DOHH2 (cell line): ENCODE data around the gene KRTAP21-3.

Source experiments
- EZH2phosphoT487 ChIP-seq: fragments of 200-600 bp; sonication (generic); IDR thresholded peaks from 2 replicates; pipeline ENCODE4 v1.6.1; 2017; ENCODE audit warnings: borderline replicate concordance, mild to moderate bottlenecking, antibody characterized with exemption, low read length, moderate library complexity, mixed read lengths
- TF ChIP-seq, protein P1 (sequence below): fragments of 200-600 bp; sonication (generic); IDR thresholded peaks from one replicate; pipeline ENCODE4 v1.5.1; 2014; ENCODE audit warnings: antibody characterized with exemption, mild to moderate bottlenecking, low read depth, low read length; ENCODE audit not compliant: poor library complexity, severe bottlenecking

DNA sequence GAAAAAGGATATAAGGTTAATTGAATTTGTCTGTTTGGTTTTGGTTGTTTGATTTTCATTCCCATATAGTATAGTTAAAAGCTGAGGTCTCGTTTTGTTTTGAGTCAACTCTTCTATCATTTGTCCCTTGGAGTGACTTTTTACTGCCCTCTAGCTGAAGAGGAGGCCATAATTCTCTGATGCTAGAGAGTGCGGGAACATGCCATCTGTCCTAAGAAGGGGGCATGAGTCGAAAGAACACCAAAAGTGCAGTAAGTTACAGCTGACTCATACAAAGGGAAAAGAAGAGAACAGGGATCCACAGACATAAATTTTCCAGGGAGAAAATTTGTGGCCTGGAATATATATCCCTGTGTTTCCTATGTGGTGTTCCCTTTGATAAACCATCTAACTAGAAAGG lies 4.1 kb downstream of the KRTAP21-3 start:
- TF ChIP-seq, protein P1, sequence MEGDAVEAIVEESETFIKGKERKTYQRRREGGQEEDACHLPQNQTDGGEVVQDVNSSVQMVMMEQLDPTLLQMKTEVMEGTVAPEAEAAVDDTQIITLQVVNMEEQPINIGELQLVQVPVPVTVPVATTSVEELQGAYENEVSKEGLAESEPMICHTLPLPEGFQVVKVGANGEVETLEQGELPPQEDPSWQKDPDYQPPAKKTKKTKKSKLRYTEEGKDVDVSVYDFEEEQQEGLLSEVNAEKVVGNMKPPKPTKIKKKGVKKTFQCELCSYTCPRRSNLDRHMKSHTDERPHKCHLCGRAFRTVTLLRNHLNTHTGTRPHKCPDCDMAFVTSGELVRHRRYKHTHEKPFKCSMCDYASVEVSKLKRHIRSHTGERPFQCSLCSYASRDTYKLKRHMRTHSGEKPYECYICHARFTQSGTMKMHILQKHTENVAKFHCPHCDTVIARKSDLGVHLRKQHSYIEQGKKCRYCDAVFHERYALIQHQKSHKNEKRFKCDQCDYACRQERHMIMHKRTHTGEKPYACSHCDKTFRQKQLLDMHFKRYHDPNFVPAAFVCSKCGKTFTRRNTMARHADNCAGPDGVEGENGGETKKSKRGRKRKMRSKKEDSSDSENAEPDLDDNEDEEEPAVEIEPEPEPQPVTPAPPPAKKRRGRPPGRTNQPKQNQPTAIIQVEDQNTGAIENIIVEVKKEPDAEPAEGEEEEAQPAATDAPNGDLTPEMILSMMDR: no peak
- TF ChIP-seq EZH2phosphoT487: no peak
